HCT116 (cell line): ENCODE results near the gene CPNE4. TPM values are rescaled to one million over a fixed set of nuclear protein-coding genes. Genes with fewer than 3 reads are reported as not detected.

Source experiments
- ATAC-seq: fragments of 200-7000 bp; cut with Tn5 transposase; 2 replicates; pipeline ENCODE4 v1.9.1; 2020; ENCODE audit warnings: mild to moderate bottlenecking, moderate library complexity
- BruUV-seq: library from RNA; stranded (reverse); fragments of 400-500 nt; replicated peaks from 2 replicates; lab custom pipeline; 2021; lab: Mats Ljungman, UMichigan
- CTCF ChIA-PET: fragments of 300-600 bp; sonication (Branson Sonifier 250); formaldehyde crosslinking; loops from one replicate; lab custom pipeline; 2021; ENCODE audit warnings: antibody characterized with exemption; lab: Charles Lee
- POLR2A ChIA-PET: fragments of 300-600, 350-600 bp; sonication (Branson Sonifier 250); formaldehyde crosslinking; loops from one replicate; lab custom pipeline; 2021; ENCODE audit warnings: antibody characterized with exemption; lab: Charles Lee
- RAD21 ChIA-PET, 2 experiments: fragments of 300-600 bp; sonication (Branson Sonifier 250); formaldehyde crosslinking; loops; one replicate each; lab custom pipeline; 2023; ENCODE audit warnings: low total read pairs in 2 of 2; ENCODE audit not compliant: uncharacterized antibody in 2 of 2, unreplicated experiment in 2 of 2, low non-redundant PET in 1 of 2; lab: Charles Lee
- DNase-seq: peaks from one replicate; pipeline ENCODE4 v3.0.0-alpha.2; 2010; ENCODE audit warnings: low read depth, low spot score
- H2AFZ ChIP-seq: fragments of 200-600 bp; shearing (Covaris generic), sonication (generic); 2 replicates; pipeline ENCODE4 v1.6.1; 2017; ENCODE audit warnings: low read depth, mixed run types, mixed read lengths, antibody characterized with exemption, low read length; ENCODE audit not compliant: poor library complexity, severe bottlenecking
- H3K27ac ChIP-seq: 2 replicates; pipeline ENCODE4 v1.5.1; 2012; ENCODE audit warnings: low read depth, low read length
- H3K27me3 ChIP-seq: fragments of 200-600 bp; sonication (generic); 2 replicates; pipeline ENCODE4 v1.6.1; 2016; ENCODE audit warnings: mixed run types, low read length, mixed read lengths; ENCODE audit not compliant: insufficient read depth
- H3K36me3 ChIP-seq, 2 experiments: fragments of 200-500 bp in 1 of 2; fragments of 200-600 bp in 1 of 2; sonication (Bioruptor generic) in 1 of 2; sonication (generic) in 1 of 2; 2 replicates each; pipeline versions ENCODE4 v1.5.1 to v1.6.1; 2014 to 2016; ENCODE audit warnings: low read length in 2 of 2, inconsistent platforms in 1 of 2, mixed read lengths in 1 of 2, mixed run types in 1 of 2; ENCODE audit not compliant: insufficient read depth in 2 of 2, control insufficient read depth in 1 of 2
- H3K4me1 ChIP-seq, 2 experiments: fragments of 200-600 bp in 1 of 2; sonication (generic) in 1 of 2; 2 replicates each; pipeline versions ENCODE4 v1.5.1 to v1.6.1; 2012 to 2017; ENCODE audit warnings: low read length in 2 of 2, inconsistent platforms in 1 of 2, mild to moderate bottlenecking in 1 of 2, mixed read lengths in 1 of 2, mixed run types in 1 of 2, moderate library complexity in 1 of 2; ENCODE audit not compliant: insufficient read depth in 2 of 2, control insufficient read depth in 1 of 2
- H3K4me2 ChIP-seq: fragments of 200-600 bp; sonication (generic); 2 replicates; pipeline ENCODE4 v1.6.1; 2017; ENCODE audit warnings: mixed run types, low read length, mixed read lengths
- H3K4me3 ChIP-seq, 2 experiments: fragments of 200-600 bp in 1 of 2; sonication (generic) in 1 of 2; replicated peaks in 1 of 2; 2 replicates each; pipeline ENCODE4 v1.5.1; 2011 to 2016; ENCODE audit warnings: low read length in 2 of 2, control low read depth in 1 of 2, low read depth in 1 of 2, mild to moderate bottlenecking in 1 of 2, mixed read lengths in 1 of 2, mixed run types in 1 of 2
- H3K79me2 ChIP-seq: fragments of 200-600 bp; sonication (generic); 2 replicates; pipeline ENCODE4 v1.6.1; 2017; ENCODE audit warnings: mild to moderate bottlenecking, mixed run types, low read length, moderate library complexity, mixed read lengths; ENCODE audit not compliant: insufficient read depth
- H3K9ac ChIP-seq: fragments of 200-600 bp; sonication (generic); 2 replicates; pipeline ENCODE4 v1.6.1; 2016; ENCODE audit warnings: low read length, mixed read lengths
- H3K9me2 ChIP-seq: fragments of 200-600 bp; sonication (generic), shearing (Covaris generic); 2 replicates; pipeline ENCODE4 v1.6.1; 2017; ENCODE audit warnings: mixed run types, mild to moderate bottlenecking, moderate library complexity; ENCODE audit not compliant: insufficient read depth
- H3K9me3 ChIP-seq, 2 experiments: fragments of 200-500 bp in 1 of 2; fragments of 200-600 bp in 1 of 2; sonication (Bioruptor generic) in 1 of 2; sonication (generic) in 1 of 2; 2 replicates each; pipeline ENCODE4 v1.6.1; 2014 to 2017; ENCODE audit warnings: low read length in 2 of 2, mixed read lengths in 2 of 2, inconsistent platforms in 1 of 2, low read depth in 1 of 2, mild to moderate bottlenecking in 1 of 2, mixed run types in 1 of 2, moderate library complexity in 1 of 2; ENCODE audit not compliant: control insufficient read depth in 1 of 2, insufficient read depth in 1 of 2
- H4K20me1 ChIP-seq: fragments of 200-600 bp; sonication (generic), shearing (Covaris generic); 2 replicates; pipeline ENCODE4 v1.6.1; 2017; ENCODE audit warnings: mixed run types, mild to moderate bottlenecking, moderate library complexity; ENCODE audit not compliant: insufficient read depth
- CBX3 ChIP-seq: IDR thresholded peaks from 2 replicates; pipeline ENCODE4 v1.6.1; 2012; ENCODE audit warnings: low read depth
- CEBPB ChIP-seq: IDR thresholded peaks from 2 replicates; pipeline ENCODE4 v1.6.1; 2012; ENCODE audit warnings: low read depth
- EGR1 ChIP-seq: IDR thresholded peaks from 2 replicates; pipeline ENCODE4 v1.6.1; 2012; ENCODE audit warnings: low read depth
- ELF1 ChIP-seq: IDR thresholded peaks from 2 replicates; pipeline ENCODE4 v1.6.1; 2012; ENCODE audit warnings: low read depth, borderline replicate concordance
- EZH2 ChIP-seq: fragments of 200-600 bp; sonication (generic); IDR thresholded peaks from 2 replicates; pipeline ENCODE4 v1.6.1; 2017; ENCODE audit warnings: antibody characterized with exemption, mixed run types
- EZH2phosphoT487 ChIP-seq: fragments of 200-600 bp; IDR thresholded peaks from 2 replicates; pipeline ENCODE4 v1.6.1; 2018; ENCODE audit warnings: antibody characterized with exemption, borderline replicate concordance
- FOSL1 ChIP-seq: IDR thresholded peaks from 2 replicates; pipeline ENCODE4 v1.6.1; 2012; ENCODE audit warnings: low read depth
- JUND ChIP-seq: IDR thresholded peaks from 2 replicates; pipeline ENCODE4 v1.6.1; 2012
- POLR2AphosphoS5 ChIP-seq: IDR thresholded peaks from 2 replicates; pipeline ENCODE4 v1.6.1; 2011; ENCODE audit warnings: mild to moderate bottlenecking, low read depth, low read length, moderate library complexity
- RAD21 ChIP-seq: IDR thresholded peaks from 2 replicates; pipeline ENCODE4 v1.6.1; 2012; ENCODE audit warnings: low read depth, mild to moderate bottlenecking
- SP1 ChIP-seq: IDR thresholded peaks from 2 replicates; pipeline ENCODE4 v1.6.1; 2012; ENCODE audit warnings: low read depth
- SRF ChIP-seq: IDR thresholded peaks from 2 replicates; pipeline ENCODE4 v1.6.1; 2012; ENCODE audit warnings: low read depth
- YY1 ChIP-seq: IDR thresholded peaks from 2 replicates; pipeline ENCODE4 v1.6.1; 2011; ENCODE audit warnings: low read length, low read depth, moderate library complexity, mild to moderate bottlenecking; ENCODE audit not compliant: insufficient replicate concordance; ENCODE audit errors: extremely low read depth
- intact Hi-C: fragments of 100-400 bp; cut with micrococcal nuclease; formaldehyde crosslinking; loops from 2 replicates; pipeline ENCODE4 v1.10.0; 2022
- total RNA-seq: library from RNA; stranded (reverse); gene quantifications from one replicate; pipeline ENCODE4 v1.2.1, GENCODE V29; 2021; ENCODE audit not compliant: unreplicated experiment
- TF ChIP-seq, protein P1 (sequence below): IDR thresholded peaks from 2 replicates; pipeline ENCODE4 v1.6.1; 2012
- TF ChIP-seq, protein P2 (sequence below): IDR thresholded peaks from 2 replicates; pipeline ENCODE4 v1.6.1; 2012; ENCODE audit warnings: low read depth
- TF ChIP-seq, protein P3 (sequence below), 3 experiments: fragments of 200-600 bp in 1 of 3; sonication (generic) in 1 of 3; IDR thresholded peaks in 2 of 3; conservative IDR thresholded peaks in 1 of 3; 2 replicates each; pipeline ENCODE4 v1.5.1; 2012 to 2017; ENCODE audit warnings: low read depth in 2 of 3, low read length in 2 of 3, antibody characterized with exemption in 1 of 3, borderline replicate concordance in 1 of 3, control low read depth in 1 of 3, mild to moderate bottlenecking in 1 of 3, mixed read lengths in 1 of 3, mixed run types in 1 of 3, moderate library complexity in 1 of 3; ENCODE audit not compliant: insufficient read depth in 1 of 3
- TF ChIP-seq, protein P4 (sequence below): IDR thresholded peaks from 2 replicates; pipeline ENCODE4 v1.6.1; 2011; ENCODE audit warnings: mild to moderate bottlenecking, low read length, moderate library complexity; ENCODE audit not compliant: insufficient replicate concordance; ENCODE audit errors: extremely low read depth
- TF ChIP-seq, protein P5 (sequence below): IDR thresholded peaks from 2 replicates; pipeline ENCODE4 v1.6.1; 2012

Gene CPNE4
- total RNA-seq, 1 experiment from 2014 or later: not detected

DNA sequence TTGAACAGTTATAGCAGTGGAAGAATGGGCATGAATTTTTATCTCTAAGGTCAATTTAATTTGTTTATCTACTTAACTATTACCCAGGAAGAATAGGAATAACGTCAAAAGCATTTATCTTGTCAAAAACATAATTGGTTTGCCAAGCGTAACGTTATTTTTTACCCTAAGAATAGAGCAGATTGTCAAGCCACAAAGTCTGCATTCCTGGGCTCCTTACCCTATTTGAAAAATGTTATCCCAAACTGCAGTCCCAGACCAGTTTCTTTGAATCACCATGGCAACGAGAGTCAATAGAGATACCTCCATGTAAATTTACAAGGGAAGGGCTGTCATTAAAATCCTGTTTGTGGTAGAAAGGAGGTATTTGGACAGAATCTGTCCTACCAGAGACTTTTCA lies 61.1 kb downstream of the CPNE4 start:
- ATAC-seq (no peak), DNase-seq (no peak)
- Histone ChIP-seq H3K79me2 (no peaks in the 10 kb centered on the region), H3K9ac (no peak overlapping the region), H3K4me1 (no peaks in the 10 kb centered on the region), H2AFZ (no peak overlapping the region), H3K9me3 (no peaks in the 10 kb centered on the region), H3K27me3 (peaks cover 4% of the 10 kb centered on the region; the same call in 1 of the 2 replicates), H3K36me3 (no peaks in the 10 kb centered on the region), H4K20me1 (no peaks in the 10 kb centered on the region), H3K4me3 (no peak overlapping the region), H3K27ac (no peak overlapping the region), H3K4me2 (no peak overlapping the region), H3K9me2 (no peaks in the 10 kb centered on the region)
- ChIA-PET CTCF (no interaction called here), RAD21 (no interaction called here), POLR2A (no interaction called here)
- TF ChIP-seq, protein P1, sequence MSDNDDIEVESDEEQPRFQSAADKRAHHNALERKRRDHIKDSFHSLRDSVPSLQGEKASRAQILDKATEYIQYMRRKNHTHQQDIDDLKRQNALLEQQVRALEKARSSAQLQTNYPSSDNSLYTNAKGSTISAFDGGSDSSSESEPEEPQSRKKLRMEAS: no peak
- TF ChIP-seq RAD21 (no peak), EZH2phosphoT487 (no peak), ELF1 (no peak), JUND (no peak), EGR1 (no peak), FOSL1 (no peak), YY1 (no peak), CEBPB (no peak), SP1 (no peak), CBX3 (no peak), EZH2 (no peak), SRF (no peak), POLR2AphosphoS5 (no peak)
- TF ChIP-seq, protein P2, sequence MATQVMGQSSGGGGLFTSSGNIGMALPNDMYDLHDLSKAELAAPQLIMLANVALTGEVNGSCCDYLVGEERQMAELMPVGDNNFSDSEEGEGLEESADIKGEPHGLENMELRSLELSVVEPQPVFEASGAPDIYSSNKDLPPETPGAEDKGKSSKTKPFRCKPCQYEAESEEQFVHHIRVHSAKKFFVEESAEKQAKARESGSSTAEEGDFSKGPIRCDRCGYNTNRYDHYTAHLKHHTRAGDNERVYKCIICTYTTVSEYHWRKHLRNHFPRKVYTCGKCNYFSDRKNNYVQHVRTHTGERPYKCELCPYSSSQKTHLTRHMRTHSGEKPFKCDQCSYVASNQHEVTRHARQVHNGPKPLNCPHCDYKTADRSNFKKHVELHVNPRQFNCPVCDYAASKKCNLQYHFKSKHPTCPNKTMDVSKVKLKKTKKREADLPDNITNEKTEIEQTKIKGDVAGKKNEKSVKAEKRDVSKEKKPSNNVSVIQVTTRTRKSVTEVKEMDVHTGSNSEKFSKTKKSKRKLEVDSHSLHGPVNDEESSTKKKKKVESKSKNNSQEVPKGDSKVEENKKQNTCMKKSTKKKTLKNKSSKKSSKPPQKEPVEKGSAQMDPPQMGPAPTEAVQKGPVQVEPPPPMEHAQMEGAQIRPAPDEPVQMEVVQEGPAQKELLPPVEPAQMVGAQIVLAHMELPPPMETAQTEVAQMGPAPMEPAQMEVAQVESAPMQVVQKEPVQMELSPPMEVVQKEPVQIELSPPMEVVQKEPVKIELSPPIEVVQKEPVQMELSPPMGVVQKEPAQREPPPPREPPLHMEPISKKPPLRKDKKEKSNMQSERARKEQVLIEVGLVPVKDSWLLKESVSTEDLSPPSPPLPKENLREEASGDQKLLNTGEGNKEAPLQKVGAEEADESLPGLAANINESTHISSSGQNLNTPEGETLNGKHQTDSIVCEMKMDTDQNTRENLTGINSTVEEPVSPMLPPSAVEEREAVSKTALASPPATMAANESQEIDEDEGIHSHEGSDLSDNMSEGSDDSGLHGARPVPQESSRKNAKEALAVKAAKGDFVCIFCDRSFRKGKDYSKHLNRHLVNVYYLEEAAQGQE: no peak
- TF ChIP-seq, protein P3, sequence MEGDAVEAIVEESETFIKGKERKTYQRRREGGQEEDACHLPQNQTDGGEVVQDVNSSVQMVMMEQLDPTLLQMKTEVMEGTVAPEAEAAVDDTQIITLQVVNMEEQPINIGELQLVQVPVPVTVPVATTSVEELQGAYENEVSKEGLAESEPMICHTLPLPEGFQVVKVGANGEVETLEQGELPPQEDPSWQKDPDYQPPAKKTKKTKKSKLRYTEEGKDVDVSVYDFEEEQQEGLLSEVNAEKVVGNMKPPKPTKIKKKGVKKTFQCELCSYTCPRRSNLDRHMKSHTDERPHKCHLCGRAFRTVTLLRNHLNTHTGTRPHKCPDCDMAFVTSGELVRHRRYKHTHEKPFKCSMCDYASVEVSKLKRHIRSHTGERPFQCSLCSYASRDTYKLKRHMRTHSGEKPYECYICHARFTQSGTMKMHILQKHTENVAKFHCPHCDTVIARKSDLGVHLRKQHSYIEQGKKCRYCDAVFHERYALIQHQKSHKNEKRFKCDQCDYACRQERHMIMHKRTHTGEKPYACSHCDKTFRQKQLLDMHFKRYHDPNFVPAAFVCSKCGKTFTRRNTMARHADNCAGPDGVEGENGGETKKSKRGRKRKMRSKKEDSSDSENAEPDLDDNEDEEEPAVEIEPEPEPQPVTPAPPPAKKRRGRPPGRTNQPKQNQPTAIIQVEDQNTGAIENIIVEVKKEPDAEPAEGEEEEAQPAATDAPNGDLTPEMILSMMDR (IDR thresholded peaks at IDR 0.05 in 2 of 3, conservative IDR thresholded peaks at IDR 0.05 in 1 of 3; ENCODE audit: borderline replicate concordance in 1 of 3, insufficient read depth in 1 of 3, low read depth in 2 of 3, low read length in 2 of 3): no peak
- TF ChIP-seq, protein P4, sequence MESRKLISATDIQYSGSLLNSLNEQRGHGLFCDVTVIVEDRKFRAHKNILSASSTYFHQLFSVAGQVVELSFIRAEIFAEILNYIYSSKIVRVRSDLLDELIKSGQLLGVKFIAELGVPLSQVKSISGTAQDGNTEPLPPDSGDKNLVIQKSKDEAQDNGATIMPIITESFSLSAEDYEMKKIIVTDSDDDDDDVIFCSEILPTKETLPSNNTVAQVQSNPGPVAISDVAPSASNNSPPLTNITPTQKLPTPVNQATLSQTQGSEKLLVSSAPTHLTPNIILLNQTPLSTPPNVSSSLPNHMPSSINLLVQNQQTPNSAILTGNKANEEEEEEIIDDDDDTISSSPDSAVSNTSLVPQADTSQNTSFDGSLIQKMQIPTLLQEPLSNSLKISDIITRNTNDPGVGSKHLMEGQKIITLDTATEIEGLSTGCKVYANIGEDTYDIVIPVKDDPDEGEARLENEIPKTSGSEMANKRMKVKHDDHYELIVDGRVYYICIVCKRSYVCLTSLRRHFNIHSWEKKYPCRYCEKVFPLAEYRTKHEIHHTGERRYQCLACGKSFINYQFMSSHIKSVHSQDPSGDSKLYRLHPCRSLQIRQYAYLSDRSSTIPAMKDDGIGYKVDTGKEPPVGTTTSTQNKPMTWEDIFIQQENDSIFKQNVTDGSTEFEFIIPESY: no peak
- TF ChIP-seq, protein P5, sequence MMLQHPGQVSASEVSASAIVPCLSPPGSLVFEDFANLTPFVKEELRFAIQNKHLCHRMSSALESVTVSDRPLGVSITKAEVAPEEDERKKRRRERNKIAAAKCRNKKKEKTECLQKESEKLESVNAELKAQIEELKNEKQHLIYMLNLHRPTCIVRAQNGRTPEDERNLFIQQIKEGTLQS: no peak
- intact Hi-C loops: no loop called here
- no TSS peak for BruUV-seq
